ENCODE measurements around the gene CDH18. TPM values are rescaled to one million over a fixed set of nuclear protein-coding genes. Genes with fewer than 3 reads are reported as not detected.

CDH18 gene
- polyA plus RNA-seq, 4 donors, result 0.73 to 2.0 (median 1.0) TPM

DNA sequence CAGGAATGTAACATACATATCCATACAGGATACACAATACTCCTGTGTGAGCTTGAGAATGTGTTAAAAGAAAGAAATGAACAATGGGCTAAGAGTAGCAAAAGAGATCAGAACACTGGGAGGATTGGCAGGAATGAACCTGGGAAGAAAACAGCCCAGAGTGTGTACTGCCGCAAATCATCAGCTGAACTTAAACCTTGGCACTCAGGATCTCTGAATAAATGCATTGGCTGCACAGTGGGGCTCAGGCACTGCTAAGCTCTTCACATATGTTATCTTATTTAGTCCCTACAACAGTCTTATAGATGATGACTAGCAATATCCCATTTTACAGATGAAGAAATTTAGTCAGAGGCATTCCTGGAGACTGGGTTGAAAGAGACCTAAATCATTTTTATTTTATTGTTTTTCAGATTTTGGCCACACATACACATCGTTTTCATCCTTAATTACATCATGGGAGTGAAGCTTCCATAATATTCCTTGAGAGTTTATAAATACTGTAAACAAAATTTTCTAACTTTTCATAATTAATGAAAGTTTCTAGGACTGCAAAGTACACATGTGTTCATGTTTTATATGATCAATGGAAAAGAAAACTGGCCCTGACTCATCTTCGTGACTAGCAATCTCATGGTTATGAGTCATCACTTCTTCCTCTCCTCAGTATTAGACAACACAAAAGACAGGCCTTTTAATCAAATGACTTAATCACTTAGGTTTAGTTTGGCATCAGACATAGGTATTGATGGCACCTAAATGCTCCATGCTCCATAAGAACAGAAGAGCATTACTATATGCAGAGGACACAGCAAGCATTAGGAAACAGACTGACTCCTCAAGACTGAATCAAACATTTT is 59.2 kb downstream of the CDH18 start:
- no peak for DNase-seq (ENCODE audit: low read depth in 4 of 4, low spot score in 3 of 4)

DNA sequence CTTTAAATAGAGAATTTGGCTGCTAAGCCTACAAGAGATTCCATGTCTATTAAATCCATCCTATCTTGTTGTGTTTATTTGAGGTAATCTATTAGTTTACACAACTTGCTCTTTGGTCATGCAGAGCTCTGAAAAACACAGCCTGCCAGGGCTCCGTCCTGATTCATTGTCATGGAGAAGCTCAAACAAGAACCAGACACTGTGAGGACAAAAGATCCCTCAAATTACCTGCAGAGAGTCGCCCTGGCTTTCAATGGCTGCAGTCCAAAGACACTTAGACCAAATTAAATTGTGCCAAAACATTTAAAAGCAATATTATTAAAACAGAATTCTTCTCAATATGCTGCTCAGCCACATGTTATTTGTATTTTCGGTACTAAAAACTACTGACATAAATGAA is 60.1 kb downstream of the CDH18 start:
- DNase-seq (ENCODE audit: low read depth in 4 of 4, low spot score in 3 of 4), result no peak

DNA sequence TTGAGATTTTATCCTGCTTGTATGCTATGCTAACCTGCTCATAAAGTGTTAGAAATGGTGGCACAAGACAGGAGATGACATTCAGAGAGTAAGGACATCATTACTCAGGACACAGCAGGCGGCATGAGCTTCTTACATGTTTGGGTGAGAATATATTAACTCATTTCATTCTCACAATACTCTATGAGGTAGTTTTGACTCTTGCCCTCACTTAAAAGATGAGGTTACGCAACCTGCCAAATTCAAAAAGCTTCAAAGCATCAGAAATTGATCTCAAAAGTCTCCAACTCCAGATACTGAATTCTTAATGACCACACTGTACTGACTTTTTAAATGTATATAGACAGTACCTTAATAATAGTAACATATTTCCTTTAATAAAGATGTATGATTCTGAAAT is 60.8 kb downstream of the CDH18 start:
- DNase-seq (ENCODE audit: low read depth in 4 of 4, low spot score in 3 of 4), result no peak

DNA sequence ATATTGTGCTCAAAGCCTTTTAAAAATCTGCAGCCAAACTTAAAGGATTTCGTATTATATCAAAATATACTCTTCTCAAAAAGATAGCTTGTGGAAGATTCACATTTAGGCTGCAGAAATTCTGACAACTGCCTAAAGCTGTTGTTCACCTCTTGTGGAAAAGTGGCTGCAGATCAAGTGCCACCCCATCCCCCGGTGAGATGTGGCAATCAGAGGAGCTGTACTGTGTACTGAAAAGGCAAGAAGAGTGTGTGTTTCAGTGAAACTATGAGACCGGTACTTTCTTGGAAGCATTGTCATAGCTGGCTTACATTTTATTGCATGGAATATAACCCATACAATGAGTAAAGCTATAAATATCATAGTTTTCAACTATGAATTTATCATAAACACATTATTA is 64.3 kb downstream of the CDH18 start:
- no peak for DNase-seq (ENCODE audit: low read depth in 4 of 4, low spot score in 3 of 4)

DNA sequence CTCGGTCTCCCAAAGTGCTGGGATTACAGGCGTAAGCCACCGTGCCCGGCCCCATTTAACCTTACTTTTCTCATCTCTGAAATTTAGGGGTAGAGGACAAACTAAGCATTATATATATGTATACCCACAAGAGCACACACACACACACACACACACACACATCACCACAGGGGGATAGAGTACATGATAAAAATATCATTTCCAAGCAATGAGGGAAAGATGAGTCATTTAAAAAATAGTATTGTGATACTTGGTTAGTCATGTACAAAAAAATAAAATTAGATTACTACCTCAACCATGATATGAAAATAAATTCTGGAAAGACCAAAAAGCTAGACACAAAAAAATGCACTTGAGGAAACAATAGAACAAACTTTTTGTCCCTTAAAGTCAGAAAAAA is 67.2 kb downstream of the CDH18 start:
- no peak for DNase-seq (ENCODE audit: low read depth in 4 of 4, low spot score in 3 of 4)

DNA sequence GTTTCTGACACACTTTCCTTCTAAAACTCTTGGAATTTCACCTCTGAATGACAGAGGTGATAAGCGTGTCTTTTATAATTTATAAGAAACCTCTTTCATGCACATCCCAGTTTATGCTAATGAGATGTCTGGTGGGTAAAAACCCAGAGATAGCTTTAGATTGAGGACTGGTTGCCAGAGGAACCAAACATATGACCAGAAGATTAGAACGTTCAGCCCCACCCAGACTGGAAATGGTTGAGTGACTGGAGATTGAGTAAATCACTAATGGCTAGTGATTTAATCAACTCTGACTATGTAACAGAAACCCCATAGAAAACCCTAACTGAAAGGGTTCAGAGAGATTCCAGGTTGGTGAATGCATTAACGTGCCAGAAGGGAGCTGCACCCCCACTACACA is 69.2 kb downstream of the CDH18 start:
- DNase-seq (ENCODE audit: low read depth in 4 of 4, low spot score in 3 of 4), result no peak

DNA sequence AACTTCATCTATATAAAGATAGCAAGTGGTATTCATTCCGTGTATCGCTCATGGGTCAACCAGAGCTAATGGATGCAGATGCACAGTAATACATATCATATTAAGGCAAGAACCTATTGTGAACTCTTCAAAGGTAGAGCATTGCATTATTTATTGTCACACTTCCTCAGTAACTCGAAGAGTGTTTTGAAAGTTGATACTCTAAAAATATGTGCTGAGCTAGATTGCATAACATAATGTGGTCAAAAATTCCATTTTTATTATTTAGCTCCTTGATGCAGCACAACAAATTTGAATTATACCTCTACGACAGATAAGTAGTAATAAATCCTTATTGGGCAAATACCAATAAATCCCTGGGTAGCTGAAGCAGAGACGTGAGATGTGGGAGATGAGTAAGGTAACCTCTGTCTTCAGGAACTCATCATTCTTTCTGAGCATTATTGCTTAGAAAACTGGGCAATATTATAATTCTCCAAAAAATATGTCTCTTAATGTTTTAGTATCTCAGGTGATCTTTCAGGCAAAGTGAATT is 70.3 kb downstream of the CDH18 start:
- no peak for DNase-seq (ENCODE audit: low read depth in 4 of 4, low spot score in 3 of 4)

DNA sequence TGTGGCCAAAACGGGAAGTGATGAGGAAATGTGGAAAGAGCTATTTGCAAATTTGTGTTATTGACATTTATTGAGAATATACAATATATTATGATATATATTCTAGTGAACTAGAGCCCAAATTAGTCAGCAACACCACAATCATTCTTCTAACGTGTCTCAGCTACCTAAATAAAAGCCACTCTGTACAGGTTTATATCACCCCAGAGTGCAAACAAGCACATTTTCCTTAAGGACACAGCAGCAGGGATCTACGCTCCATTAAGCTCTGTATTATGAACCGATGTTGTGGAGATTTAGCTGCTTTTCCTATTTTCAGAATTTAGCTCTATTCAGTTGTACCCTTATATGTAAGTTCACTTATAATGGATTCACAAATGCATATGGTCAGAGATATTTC is 77.9 kb downstream of the CDH18 start:
- DNase-seq (ENCODE audit: low read depth in 4 of 4, low spot score in 3 of 4), result no peak

DNA sequence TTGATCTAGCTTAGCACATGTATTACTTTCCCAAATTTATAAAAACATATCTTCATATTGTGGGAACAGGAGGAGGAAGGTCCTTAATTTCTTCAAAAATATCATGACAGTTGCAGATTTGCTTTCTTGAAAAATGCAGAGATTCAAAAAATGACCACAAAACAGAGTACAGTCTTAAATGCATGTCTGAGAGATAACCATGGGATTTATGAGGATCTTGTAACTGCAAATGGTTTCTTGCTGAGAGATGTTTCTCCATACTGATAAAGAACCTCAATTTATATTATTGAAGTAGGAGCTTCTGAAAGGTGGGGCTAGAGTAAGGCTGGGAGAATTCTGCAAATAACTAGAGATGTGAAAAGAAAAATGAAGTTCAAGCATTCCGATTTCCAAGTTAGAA is 83.2 kb downstream of the CDH18 start:
- DNase-seq (ENCODE audit: low read depth in 4 of 4, low spot score in 3 of 4), result no peak

DNA sequence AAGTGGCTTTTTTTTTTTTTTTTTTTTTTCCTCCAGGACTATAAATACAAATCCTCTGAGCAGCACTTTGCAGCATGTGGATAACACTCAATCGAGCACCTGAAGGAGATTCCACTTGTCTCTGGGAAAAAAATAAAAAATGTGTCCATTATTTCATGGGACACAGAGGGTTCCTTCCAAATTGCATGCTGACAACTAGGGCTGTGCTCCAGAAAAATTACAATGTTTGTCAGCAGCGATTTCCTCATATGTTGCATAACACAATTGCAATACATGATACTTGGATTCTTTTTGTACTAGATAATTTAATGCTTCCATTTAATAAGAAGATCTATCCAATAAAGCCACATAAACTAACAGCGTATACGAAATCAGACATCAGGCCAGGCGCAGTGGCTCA is 84.4 kb downstream of the CDH18 start:
- DNase-seq (ENCODE audit: low read depth in 4 of 4, low spot score in 3 of 4), result no peak

DNA sequence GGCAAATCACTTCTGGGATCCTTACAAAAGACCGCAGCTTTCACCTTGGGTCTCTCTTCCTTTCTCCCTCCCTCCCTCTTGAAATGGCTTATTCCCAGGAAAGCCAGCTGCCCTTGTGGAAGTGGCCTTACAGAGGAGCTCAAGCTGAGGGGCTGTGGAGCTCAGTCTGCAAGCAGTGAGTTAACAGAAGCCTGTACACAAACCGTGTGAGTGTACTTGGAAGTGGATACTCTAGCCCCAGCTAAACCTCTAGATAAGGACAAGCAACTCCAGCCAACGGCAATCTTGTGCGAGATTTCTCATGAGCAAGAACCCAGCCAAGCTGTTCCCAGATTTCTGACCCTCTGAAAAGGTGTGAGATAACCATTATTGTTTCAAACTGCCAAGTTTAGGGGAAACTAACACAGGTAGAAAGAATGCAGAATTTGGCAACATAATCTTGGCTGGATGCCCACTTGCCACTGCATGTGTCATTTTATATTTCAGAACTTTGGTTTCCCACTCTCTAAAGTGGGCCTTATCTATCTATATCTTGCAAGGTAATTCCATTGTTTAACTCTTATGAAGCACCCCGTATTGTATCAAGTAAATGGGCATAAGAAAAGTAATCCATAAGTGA is 85.6 kb downstream of the CDH18 start:
- no peak for DNase-seq (ENCODE audit: low read depth in 4 of 4, low spot score in 3 of 4)

DNA sequence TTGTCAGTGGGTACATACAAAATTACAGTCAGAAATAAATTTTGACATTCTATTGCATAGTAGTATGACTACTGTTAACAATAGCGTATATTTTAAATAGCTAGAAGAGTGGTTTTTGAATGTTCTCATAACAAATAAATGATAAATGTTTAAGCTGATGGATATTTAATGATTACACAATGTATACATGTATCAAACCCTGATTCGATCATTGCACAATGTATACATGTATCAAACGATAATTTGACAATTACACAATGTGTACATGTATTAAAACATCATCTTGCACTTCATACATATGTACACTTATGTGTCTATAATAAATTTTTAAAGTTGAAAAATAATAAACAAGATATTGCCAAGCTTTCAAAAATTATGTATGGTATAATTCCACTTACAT is 87.7 kb downstream of the CDH18 start:
- DNase-seq (ENCODE audit: low read depth in 4 of 4, low spot score in 3 of 4), result no peak

DNA sequence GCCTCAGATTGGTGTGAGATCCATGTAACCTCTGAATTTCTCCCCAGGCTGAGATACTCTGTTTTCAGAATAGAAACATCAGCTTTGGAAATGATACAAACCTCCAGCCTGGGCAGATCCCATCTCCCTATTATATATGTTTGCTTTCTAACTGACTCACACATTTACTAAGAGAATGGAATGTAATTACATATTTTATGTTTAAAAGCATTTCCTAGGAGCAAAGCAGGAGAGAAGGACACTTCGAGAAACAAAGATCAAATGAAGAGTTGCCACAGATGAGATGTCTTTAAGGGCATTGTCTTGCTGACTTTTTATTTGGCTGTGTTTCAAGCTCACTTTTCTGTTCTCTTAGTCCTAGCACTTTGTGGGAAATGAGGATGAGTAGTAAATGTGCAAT is 96.3 kb downstream of the CDH18 start:
- no peak for DNase-seq (ENCODE audit: low read depth in 4 of 4, low spot score in 3 of 4)

DNA sequence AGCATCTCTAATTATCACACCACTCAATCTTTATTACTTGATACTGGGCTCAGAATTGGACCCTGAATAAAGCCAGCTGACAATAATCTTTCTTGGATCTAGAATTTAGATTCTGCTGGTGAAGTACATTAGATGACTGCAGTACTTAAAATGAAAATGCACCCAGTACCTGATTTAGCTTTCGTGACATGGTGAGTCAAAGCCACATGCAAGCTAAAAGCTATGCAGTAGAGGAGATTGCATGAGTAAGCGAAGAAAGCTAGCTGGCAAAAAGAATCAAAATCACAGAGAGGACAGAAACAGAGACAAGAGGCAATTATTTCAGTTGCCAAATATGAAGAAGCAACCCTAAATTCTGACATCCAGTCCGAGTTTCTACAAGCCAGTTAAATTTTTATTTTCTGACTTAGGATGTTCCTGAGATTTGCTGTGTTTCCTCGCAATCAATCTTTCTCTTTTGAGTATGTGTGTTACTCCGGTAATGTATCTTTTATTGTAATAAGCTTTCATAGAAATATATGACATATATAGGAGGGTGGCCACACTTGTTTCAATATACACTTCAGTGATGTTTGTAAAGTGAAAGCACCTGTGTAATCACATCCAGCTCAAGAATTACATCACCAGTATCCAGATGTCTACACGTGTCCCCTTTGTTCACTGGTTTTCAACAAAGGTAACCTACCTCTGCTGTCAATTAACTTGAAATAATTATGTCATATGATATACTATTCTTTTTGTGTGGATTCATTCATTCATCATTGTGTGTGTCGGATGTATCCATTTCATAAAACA is 101.7 kb downstream of the CDH18 start:
- DNase-seq (ENCODE audit: low read depth in 4 of 4, low spot score in 3 of 4), result no peak

DNA sequence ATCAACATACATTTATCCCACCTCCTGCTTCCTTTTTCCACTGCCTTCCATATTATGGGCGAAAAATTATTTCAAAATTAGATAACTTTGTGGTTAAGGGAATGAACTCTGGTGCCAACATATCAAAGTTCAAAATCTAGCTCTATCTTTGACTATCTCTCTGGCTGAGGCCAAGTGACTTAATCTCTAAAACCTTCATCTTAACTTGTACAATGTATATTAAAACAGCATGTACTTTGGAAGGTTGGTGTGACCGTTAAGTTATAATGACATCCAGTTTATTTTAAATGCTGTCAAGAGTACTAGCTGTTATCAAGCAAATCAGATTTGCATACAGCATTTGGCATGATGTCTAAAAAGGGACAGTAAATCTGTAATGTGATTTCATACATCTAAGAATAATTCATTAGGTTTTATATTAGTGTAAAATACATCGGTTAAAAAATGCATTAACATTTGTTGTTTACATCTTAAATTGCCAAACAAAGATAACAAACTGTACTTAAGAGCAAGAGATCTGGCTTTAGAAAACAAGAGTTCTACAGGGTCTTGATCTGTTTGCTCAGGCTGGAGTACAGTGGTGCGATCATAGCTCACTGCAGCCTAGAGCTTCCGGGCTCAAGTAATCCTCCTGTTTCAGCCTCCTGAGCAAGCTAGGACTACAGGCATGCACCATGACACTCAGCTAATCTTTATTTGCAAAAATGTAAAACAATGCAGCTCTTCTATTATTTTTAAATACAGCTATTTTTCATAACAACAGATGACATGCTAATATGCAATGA is 102.8 kb downstream of the CDH18 start:
- no peak for DNase-seq (ENCODE audit: low read depth in 4 of 4, low spot score in 3 of 4)

DNA sequence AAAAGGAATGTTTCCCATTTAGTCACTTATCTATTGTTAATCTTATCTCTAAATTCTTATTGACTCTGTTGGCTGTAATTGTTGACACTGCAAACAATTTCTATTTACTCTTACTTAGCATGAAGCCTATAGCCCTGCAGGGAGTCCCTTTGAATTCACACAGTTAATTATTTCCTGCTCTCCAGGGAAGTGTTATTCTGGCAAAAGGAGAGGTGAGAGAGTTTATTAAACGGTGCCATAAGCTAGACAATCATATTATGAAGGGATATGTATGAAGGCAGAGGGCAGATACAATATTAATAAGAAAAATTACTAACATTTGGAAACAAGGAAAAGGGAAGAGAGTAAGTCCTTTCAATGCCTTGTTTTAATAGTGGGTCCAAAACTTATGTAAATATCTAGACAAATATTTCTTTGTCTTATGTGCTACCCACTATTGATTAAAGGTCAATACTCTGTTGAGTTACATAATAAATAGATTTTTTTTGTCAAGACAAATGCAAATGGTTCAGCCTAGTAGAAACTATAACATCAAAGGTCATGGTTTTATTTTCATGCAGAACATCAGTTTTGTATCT is 107.1 kb downstream of the CDH18 start:
- no peak for DNase-seq (ENCODE audit: low read depth in 4 of 4, low spot score in 3 of 4)

DNA sequence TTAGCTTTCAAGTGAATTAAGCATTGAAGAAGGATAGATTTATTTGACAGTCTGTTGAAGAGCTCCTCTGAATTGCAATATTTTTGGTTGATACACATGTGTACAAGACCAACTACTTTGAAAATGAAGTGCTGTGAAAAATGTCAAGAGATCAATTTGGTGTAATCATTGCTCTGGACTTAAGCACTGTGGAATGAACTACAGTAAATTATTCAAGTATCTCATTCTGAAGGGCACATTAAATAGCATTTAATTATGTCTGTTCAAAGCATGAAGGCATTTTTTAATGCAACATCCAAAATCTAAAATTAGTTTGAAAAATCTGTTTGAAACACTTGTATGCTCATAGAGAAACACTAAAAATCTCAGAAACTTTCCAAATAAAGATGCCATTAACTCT is 107.5 kb downstream of the CDH18 start:
- no peak for DNase-seq (ENCODE audit: low read depth in 4 of 4, low spot score in 3 of 4)

DNA sequence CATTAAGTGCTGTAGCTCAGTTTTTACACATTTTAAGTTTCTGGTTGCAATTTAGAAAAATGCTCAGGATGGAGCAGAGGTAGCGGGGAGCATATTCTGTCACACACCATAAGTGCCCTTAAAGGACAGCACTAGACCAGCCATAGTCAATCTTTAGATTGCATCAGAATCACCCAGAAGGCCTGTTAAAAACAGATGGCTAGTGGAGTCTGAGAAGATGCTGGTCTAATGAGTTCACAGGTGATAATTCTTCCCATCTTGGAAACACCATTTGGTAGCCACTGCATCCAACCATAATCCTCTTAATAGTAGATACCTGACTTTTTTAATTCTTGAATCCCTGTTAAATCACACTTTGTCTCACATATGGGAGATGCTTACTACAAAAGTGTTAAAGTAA is 113.2 kb downstream of the CDH18 start:
- DNase-seq (ENCODE audit: low read depth in 4 of 4, low spot score in 3 of 4), result no peak

DNA sequence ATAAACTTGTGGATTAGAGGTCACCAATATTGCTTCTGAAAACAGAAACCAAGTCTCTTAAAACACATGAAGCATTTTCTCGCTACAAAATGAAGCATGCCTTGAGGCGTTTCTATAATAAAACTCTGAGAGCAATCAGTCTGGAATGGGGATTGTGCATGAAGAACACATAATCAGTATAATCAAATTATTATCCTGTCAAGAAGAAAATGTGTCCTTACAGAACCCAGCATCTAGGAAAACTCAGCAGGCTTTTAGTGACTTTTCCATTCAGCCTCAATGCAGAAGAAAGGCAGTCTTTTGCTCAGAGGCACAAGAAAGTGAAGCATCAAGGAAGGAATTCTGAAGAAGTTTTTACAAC is 121.9 kb downstream of the CDH18 start:
- no peak for DNase-seq (ENCODE audit: low read depth in 4 of 4, low spot score in 3 of 4)

DNA sequence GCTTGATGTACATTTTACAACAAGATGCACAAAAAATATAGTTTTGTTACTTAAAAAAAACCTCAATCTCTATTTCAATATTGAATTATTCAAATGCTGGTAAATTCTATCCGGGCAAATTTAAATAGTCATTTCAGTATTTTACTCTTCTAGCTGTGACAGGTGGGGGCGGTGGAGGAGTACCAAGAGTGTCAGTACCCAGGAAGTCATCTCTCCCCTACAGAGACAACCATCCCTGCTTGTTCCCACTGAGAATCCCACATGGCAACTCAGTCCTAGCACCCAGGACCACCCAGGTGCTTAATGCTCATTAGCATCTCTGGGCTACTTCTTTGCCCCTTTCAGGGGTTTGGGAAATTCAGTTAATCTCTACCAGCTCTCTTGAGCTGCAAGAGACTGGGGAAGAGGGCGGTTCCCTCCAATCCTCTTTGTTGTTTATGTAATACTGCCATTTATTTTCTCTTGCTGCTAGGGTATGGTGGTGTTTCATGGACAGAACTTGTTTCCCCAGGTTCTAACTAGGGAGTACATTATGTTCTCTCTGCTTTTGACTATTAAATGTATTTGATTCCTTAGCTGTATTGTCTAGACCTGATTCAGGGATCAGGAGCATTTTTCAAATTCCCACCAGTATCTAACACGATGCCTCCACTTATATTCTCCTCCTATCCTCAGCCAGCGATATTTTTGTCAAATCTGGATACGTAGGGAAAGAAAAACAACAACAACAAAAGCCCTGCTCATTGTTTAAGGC is 122.5 kb downstream of the CDH18 start:
- no peak for DNase-seq (ENCODE audit: low read depth in 4 of 4, low spot score in 3 of 4)
